Fibroblast of pulmonary artery (primary cell): ENCODE measurements around the gene ZFTA.

Experiments used
- DNase-seq: peaks from one replicate; pipeline ENCODE4 v3.0.0-alpha.2; 2010; ENCODE audit warnings: low read depth
- H3K4me3 ChIP-seq: replicated peaks from 2 replicates; pipeline ENCODE4 v1.5.1; 2011; ENCODE audit warnings: low read depth, mild to moderate bottlenecking, control low read depth, low read length, moderate library complexity
- TF ChIP-seq, protein P1 (sequence below): IDR thresholded peaks from 2 replicates; pipeline ENCODE4 v1.5.1; 2011; ENCODE audit warnings: mild to moderate bottlenecking, control low read depth, low read length, inconsistent platforms; ENCODE audit errors: missing control alignments

Gene ZFTA

GRCh38 chr11:63719987-63720386, 48.6 kb downstream of the ZFTA start:
- peak; percentile 28 for DNase-seq
- TF ChIP-seq, protein P1, sequence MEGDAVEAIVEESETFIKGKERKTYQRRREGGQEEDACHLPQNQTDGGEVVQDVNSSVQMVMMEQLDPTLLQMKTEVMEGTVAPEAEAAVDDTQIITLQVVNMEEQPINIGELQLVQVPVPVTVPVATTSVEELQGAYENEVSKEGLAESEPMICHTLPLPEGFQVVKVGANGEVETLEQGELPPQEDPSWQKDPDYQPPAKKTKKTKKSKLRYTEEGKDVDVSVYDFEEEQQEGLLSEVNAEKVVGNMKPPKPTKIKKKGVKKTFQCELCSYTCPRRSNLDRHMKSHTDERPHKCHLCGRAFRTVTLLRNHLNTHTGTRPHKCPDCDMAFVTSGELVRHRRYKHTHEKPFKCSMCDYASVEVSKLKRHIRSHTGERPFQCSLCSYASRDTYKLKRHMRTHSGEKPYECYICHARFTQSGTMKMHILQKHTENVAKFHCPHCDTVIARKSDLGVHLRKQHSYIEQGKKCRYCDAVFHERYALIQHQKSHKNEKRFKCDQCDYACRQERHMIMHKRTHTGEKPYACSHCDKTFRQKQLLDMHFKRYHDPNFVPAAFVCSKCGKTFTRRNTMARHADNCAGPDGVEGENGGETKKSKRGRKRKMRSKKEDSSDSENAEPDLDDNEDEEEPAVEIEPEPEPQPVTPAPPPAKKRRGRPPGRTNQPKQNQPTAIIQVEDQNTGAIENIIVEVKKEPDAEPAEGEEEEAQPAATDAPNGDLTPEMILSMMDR = no peak

GRCh38 chr11:63719001-63719400, 49.6 kb downstream of the ZFTA start:
- TF ChIP-seq, protein P1 = no peak
- no peak overlapping the region for H3K4me3 ChIP-seq
- DNase-seq = no peak

More at GRCh38 chr11:63719987-63720386, 48.6 kb downstream of the ZFTA start:
- no peak overlapping the region for H3K4me3 ChIP-seq
